Skeletal muscle satellite cell (primary cell): ENCODE data around the gene ANO10.
A peak's percentile ranks its signal among the peaks of the same experiment; 100 is the strongest.

Experiments used
- H3K27me3 ChIP-seq: 2 replicates; pipeline ENCODE4 v1.7.0; 2013; ENCODE audit warnings: low read length; ENCODE audit not compliant: control insufficient read depth, insufficient read depth
- H3K36me3 ChIP-seq: 2 replicates; pipeline ENCODE4 v1.7.0; 2013; ENCODE audit warnings: mild to moderate bottlenecking, control low read depth, low read length; ENCODE audit not compliant: insufficient read depth
- H3K4me1 ChIP-seq: 2 replicates; pipeline ENCODE4 v1.7.0; 2013; ENCODE audit warnings: low read length; ENCODE audit not compliant: control insufficient read depth, insufficient read depth
- H3K4me2 ChIP-seq: 2 replicates; pipeline ENCODE4 v1.7.0; 2013; ENCODE audit warnings: mild to moderate bottlenecking, low read length
- H3K4me3 ChIP-seq: 2 replicates; pipeline ENCODE4 v1.7.0; 2013; ENCODE audit warnings: low read length
- H3K9ac ChIP-seq: 2 replicates; pipeline ENCODE4 v1.7.0; 2013; ENCODE audit warnings: mild to moderate bottlenecking, low read depth, low read length, moderate library complexity
- H3K9me3 ChIP-seq: replicated peaks from 2 replicates; pipeline ENCODE4 v1.7.0; 2013; ENCODE audit warnings: mild to moderate bottlenecking, control low read depth, low read length

Gene ANO10

GRCh38 chr3:43644443-43644842 is 22.6 kb upstream of the ANO10 start:
- H3K4me3 ChIP-seq = no peak overlapping the region
- H3K9me3 ChIP-seq = no peaks in the 10 kb centered on the region

GRCh38 chr3:43641306-43642114 is 19.7 kb upstream of the ANO10 start:
- H3K4me2 ChIP-seq = no peak overlapping the region
- H3K9me3 ChIP-seq = no peaks in the 10 kb centered on the region
- no peaks in the 10 kb centered on the region for H3K27me3 ChIP-seq
- no peak overlapping the region for H3K9ac ChIP-seq
- peaks cover 25% of the 10 kb centered on the region for H3K4me1 ChIP-seq
- no peaks in the 10 kb centered on the region for H3K36me3 ChIP-seq
- H3K4me3 ChIP-seq = no peak overlapping the region

More at GRCh38 chr3:43644443-43644842, 22.6 kb upstream of the ANO10 start:
- no peak overlapping the region for H3K9ac ChIP-seq
- peaks cover 15% of the 10 kb centered on the region for H3K4me1 ChIP-seq
- no peaks in the 10 kb centered on the region for H3K27me3 ChIP-seq
- H3K36me3 ChIP-seq = no peaks in the 10 kb centered on the region
- no peak overlapping the region for H3K4me2 ChIP-seq

GRCh38 chr3:43640681-43641080 is 18.9 kb upstream of the ANO10 start:
- Histone ChIP-seq H3K9ac (no peak overlapping the region), H3K4me1 (peaks cover 19% of the 10 kb centered on the region), H3K4me3 (no peak overlapping the region), H3K9me3 (no peaks in the 10 kb centered on the region), H3K36me3 (no peaks in the 10 kb centered on the region), H3K4me2 (no peak overlapping the region), H3K27me3 (no peaks in the 10 kb centered on the region)

GRCh38 chr3:43638594-43639447 is 17.0 kb upstream of the ANO10 start:
- Histone ChIP-seq H3K27me3 (no peaks in the 10 kb centered on the region), H3K36me3 (no peaks in the 10 kb centered on the region), H3K4me3 (no peak overlapping the region), H3K4me2 (no peak overlapping the region), H3K9me3 (no peaks in the 10 kb centered on the region), H3K9ac (no peak overlapping the region), H3K4me1 (peaks cover 19% of the 10 kb centered on the region)

- no peaks in the 10 kb centered on the region for H3K9me3 ChIP-seq
- no peak overlapping the region for H3K4me3 ChIP-seq
- H3K27me3 ChIP-seq = no peaks in the 10 kb centered on the region
- H3K4me1 ChIP-seq = peaks cover 27% of the 10 kb centered on the region
- no peak overlapping the region for H3K4me2 ChIP-seq
- H3K9ac ChIP-seq = no peak overlapping the region
- H3K36me3 ChIP-seq = no peaks in the 10 kb centered on the region
These were observed 15.9 kb upstream of the ANO10 start for GRCh38 chr3:43637702-43638101.

GRCh38 chr3:43632986-43633385 is 11.2 kb upstream of the ANO10 start:
- H3K4me3 ChIP-seq = no peak overlapping the region
- peaks cover 19% of the 10 kb centered on the region for H3K4me1 ChIP-seq
- no peaks in the 10 kb centered on the region for H3K9me3 ChIP-seq
- no peaks in the 10 kb centered on the region for H3K36me3 ChIP-seq
- H3K9ac ChIP-seq = no peak overlapping the region
- H3K4me2 ChIP-seq = no peak overlapping the region
- H3K27me3 ChIP-seq = no peaks in the 10 kb centered on the region

GRCh38 chr3:43632269-43632733 is 10.5 kb upstream of the ANO10 start:
- Histone ChIP-seq H3K4me2 (peak overlapping the region; percentile 28), H3K27me3 (no peaks in the 10 kb centered on the region), H3K9me3 (no peaks in the 10 kb centered on the region), H3K4me3 (no peak overlapping the region), H3K4me1 (peaks cover 19% of the 10 kb centered on the region), H3K9ac (no peak overlapping the region), H3K36me3 (no peaks in the 10 kb centered on the region)

- no peak overlapping the region for H3K4me3 ChIP-seq
- no peak overlapping the region for H3K4me2 ChIP-seq
- no peaks in the 10 kb centered on the region for H3K36me3 ChIP-seq
- H3K4me1 ChIP-seq = peaks cover 19% of the 10 kb centered on the region
- H3K9ac ChIP-seq = no peak overlapping the region
- H3K9me3 ChIP-seq = no peaks in the 10 kb centered on the region
- no peaks in the 10 kb centered on the region for H3K27me3 ChIP-seq
These were observed 7.9 kb upstream of the ANO10 start for GRCh38 chr3:43629741-43630140.

- Histone ChIP-seq H3K9ac (no peak overlapping the region), H3K36me3 (no peaks in the 10 kb centered on the region), H3K4me2 (no peak overlapping the region), H3K4me3 (no peak overlapping the region), H3K27me3 (no peaks in the 10 kb centered on the region), H3K4me1 (peaks cover 19% of the 10 kb centered on the region), H3K9me3 (no peaks in the 10 kb centered on the region)
These were observed 7.4 kb upstream of the ANO10 start for GRCh38 chr3:43629257-43629656.

- H3K36me3 ChIP-seq = no peaks in the 10 kb centered on the region
- no peaks in the 10 kb centered on the region for H3K27me3 ChIP-seq
- H3K9ac ChIP-seq = no peak overlapping the region
- H3K4me1 ChIP-seq = peaks cover 11% of the 10 kb centered on the region
- no peaks in the 10 kb centered on the region for H3K9me3 ChIP-seq
- H3K4me2 ChIP-seq = no peak overlapping the region
- no peak overlapping the region for H3K4me3 ChIP-seq
These were observed 5.5 kb upstream of the ANO10 start for GRCh38 chr3:43627360-43627759.

GRCh38 chr3:43624619-43625305 is 3.0 kb upstream of the ANO10 start:
- Histone ChIP-seq H3K4me3 (no peak overlapping the region), H3K4me2 (no peak overlapping the region), H3K9ac (no peak overlapping the region), H3K27me3 (no peaks in the 10 kb centered on the region), H3K4me1 (peaks cover 12% of the 10 kb centered on the region), H3K9me3 (no peaks in the 10 kb centered on the region), H3K36me3 (no peaks in the 10 kb centered on the region)
